Ishikawa (cell line): ENCODE results near the gene PIBF1.

ENCODE experiments used
- FOXM1 ChIP-seq: IDR thresholded peaks from 2 replicates; pipeline ENCODE4 v1.6.1; 2012; ENCODE audit warnings: low read depth, borderline replicate concordance
- RAD21 ChIP-seq: IDR thresholded peaks from 2 replicates; pipeline ENCODE4 v1.6.1; 2012; ENCODE audit warnings: low read depth
- ZBTB7A ChIP-seq: IDR thresholded peaks from 2 replicates; pipeline ENCODE4 v1.6.1; 2012; ENCODE audit warnings: low read depth
- TF ChIP-seq, protein P1 (sequence below): IDR thresholded peaks from 2 replicates; pipeline ENCODE4 v1.6.1; 2012
- TF ChIP-seq, protein P2 (sequence below): IDR thresholded peaks from 2 replicates; pipeline ENCODE4 v1.6.1; 2012; ENCODE audit warnings: low read depth, mild to moderate bottlenecking

DNA sequence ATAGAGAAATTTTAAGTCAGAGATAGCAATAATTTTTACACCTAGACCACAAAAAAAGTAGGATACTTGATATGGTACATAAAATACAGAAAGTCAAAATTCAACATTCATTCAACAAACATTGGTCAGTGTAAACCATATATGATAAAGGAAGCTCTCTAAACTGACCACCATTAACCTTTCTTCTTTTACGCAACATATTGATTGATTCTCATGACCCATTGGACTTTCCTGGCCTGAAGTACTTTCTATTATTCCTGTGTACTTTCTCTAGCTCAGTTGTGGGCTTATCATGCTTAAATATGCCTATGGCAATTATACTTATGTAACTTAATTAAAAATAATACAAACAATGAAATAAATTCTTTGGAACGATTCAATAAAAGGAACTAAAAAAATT is 10.7 kb downstream of the PIBF1 start:
- TF ChIP-seq ZBTB7A (no peak), FOXM1 (no peak), RAD21 (no peak)
- TF ChIP-seq, protein P1, sequence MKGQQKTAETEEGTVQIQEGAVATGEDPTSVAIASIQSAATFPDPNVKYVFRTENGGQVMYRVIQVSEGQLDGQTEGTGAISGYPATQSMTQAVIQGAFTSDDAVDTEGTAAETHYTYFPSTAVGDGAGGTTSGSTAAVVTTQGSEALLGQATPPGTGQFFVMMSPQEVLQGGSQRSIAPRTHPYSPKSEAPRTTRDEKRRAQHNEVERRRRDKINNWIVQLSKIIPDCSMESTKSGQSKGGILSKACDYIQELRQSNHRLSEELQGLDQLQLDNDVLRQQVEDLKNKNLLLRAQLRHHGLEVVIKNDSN: no peak
- TF ChIP-seq, protein P2, sequence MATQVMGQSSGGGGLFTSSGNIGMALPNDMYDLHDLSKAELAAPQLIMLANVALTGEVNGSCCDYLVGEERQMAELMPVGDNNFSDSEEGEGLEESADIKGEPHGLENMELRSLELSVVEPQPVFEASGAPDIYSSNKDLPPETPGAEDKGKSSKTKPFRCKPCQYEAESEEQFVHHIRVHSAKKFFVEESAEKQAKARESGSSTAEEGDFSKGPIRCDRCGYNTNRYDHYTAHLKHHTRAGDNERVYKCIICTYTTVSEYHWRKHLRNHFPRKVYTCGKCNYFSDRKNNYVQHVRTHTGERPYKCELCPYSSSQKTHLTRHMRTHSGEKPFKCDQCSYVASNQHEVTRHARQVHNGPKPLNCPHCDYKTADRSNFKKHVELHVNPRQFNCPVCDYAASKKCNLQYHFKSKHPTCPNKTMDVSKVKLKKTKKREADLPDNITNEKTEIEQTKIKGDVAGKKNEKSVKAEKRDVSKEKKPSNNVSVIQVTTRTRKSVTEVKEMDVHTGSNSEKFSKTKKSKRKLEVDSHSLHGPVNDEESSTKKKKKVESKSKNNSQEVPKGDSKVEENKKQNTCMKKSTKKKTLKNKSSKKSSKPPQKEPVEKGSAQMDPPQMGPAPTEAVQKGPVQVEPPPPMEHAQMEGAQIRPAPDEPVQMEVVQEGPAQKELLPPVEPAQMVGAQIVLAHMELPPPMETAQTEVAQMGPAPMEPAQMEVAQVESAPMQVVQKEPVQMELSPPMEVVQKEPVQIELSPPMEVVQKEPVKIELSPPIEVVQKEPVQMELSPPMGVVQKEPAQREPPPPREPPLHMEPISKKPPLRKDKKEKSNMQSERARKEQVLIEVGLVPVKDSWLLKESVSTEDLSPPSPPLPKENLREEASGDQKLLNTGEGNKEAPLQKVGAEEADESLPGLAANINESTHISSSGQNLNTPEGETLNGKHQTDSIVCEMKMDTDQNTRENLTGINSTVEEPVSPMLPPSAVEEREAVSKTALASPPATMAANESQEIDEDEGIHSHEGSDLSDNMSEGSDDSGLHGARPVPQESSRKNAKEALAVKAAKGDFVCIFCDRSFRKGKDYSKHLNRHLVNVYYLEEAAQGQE: no peak
